Fibroblast of lung (primary cell): ENCODE measurements around the gene KCNIP4.

Experiments used
- CTCF ChIP-seq, 2 donors: IDR thresholded peaks in 1 of 2; conservative IDR thresholded peaks in 1 of 2; 1 replicate in 1 of 2; 2 replicates in 1 of 2; pipeline ENCODE4 v1.5.1; 2011 to 2012; ENCODE audit warnings: low read length in 2 of 2, control low read depth in 1 of 2, inconsistent platforms in 1 of 2, low read depth in 1 of 2, mild to moderate bottlenecking in 1 of 2
- EZH2 ChIP-seq: IDR thresholded peaks from 2 replicates; pipeline ENCODE4 v1.5.1; 2012; ENCODE audit warnings: low read length, control low read depth, mild to moderate bottlenecking; ENCODE audit errors: missing control alignments

GRCh38 chr4:21363701-21364100, 584.9 kb downstream of the KCNIP4 start:
- no peak for TF ChIP-seq CTCF (conservative IDR thresholded peaks at IDR 0.05 in 1 of 2, IDR thresholded peaks at IDR 0.05 in 1 of 2; ENCODE audit: low read depth in 1 of 2, low read length in 2 of 2)
- TF ChIP-seq EZH2, result no peak
